H9 (cell line): ENCODE results near the gene KLC4. TPM values are rescaled to one million over a fixed set of nuclear protein-coding genes. Genes with fewer than 3 reads are reported as not detected.

Experiments used
- DNase-seq: peaks from one replicate; pipeline ENCODE4 v3.0.0-alpha.2; 2017
- H2AFZ ChIP-seq: one replicate; pipeline ENCODE4 v1.6.1; 2013; ENCODE audit warnings: mild to moderate bottlenecking, low read length, control low read depth, moderate library complexity
- H2AK5ac ChIP-seq: 2 replicates; pipeline ENCODE4 v1.6.1; 2013; ENCODE audit warnings: low read length, control low read depth, mixed read lengths; ENCODE audit not compliant: insufficient read length
- H2BK120ac ChIP-seq: one replicate; pipeline ENCODE4 v1.6.1; 2013; ENCODE audit warnings: low read depth, mild to moderate bottlenecking, low read length, control low read depth, inconsistent platforms; ENCODE audit not compliant: poor library complexity, severe bottlenecking
- H2BK12ac ChIP-seq: 2 replicates; pipeline ENCODE4 v1.6.1; 2013; ENCODE audit warnings: low read length, control low read depth, mixed read lengths, low read depth; ENCODE audit not compliant: insufficient read length
- H2BK15ac ChIP-seq: 2 replicates; pipeline ENCODE4 v1.6.1; 2013; ENCODE audit warnings: low read depth, low read length, control low read depth
- H2BK20ac ChIP-seq: one replicate; pipeline ENCODE4 v1.6.1; 2013; ENCODE audit warnings: low read depth, mild to moderate bottlenecking, low read length, control low read depth, inconsistent platforms; ENCODE audit not compliant: poor library complexity, severe bottlenecking
- H2BK5ac ChIP-seq: 2 replicates; pipeline ENCODE4 v1.6.1; 2013; ENCODE audit warnings: low read length, control low read depth, mixed read lengths; ENCODE audit not compliant: insufficient read length
- H3K14ac ChIP-seq: 2 replicates; pipeline ENCODE4 v1.6.1; 2013; ENCODE audit warnings: low read length, control low read depth; ENCODE audit not compliant: insufficient read depth
- H3K18ac ChIP-seq: 2 replicates; pipeline ENCODE4 v1.6.1; 2013; ENCODE audit warnings: low read depth, mild to moderate bottlenecking, mixed read lengths, low read length, control low read depth; ENCODE audit not compliant: insufficient read length
- H3K23ac ChIP-seq: 2 replicates; pipeline ENCODE4 v1.6.1; 2013; ENCODE audit warnings: low read length, control low read depth, mixed read lengths, low read depth; ENCODE audit not compliant: insufficient read length
- H3K23me2 ChIP-seq: 2 replicates; pipeline ENCODE4 v1.6.1; 2013; ENCODE audit warnings: low read depth, mild to moderate bottlenecking, mixed read lengths, low read length, control low read depth; ENCODE audit not compliant: insufficient read length, poor library complexity, severe bottlenecking
- H3K27ac ChIP-seq: 2 replicates; pipeline ENCODE4 v1.5.1; 2013; ENCODE audit warnings: low read length, control low read depth, mixed read lengths, low read depth; ENCODE audit not compliant: insufficient read length
- H3K27me3 ChIP-seq: 2 replicates; pipeline ENCODE4 v1.6.1; 2013; ENCODE audit warnings: low read length, control low read depth, inconsistent platforms; ENCODE audit not compliant: insufficient read depth
- H3K4ac ChIP-seq: 2 replicates; pipeline ENCODE4 v1.6.1; 2013; ENCODE audit warnings: low read depth, mild to moderate bottlenecking, control low read depth, inconsistent platforms, low read length, moderate library complexity
- H3K4me1 ChIP-seq: 2 replicates; pipeline ENCODE4 v1.6.1; 2013; ENCODE audit warnings: low read length, control low read depth, inconsistent platforms; ENCODE audit not compliant: insufficient read depth
- H3K4me2 ChIP-seq: 2 replicates; pipeline ENCODE4 v1.6.1; 2013; ENCODE audit warnings: low read length, control low read depth, mixed read lengths; ENCODE audit not compliant: insufficient read length, insufficient read depth
- H3K56ac ChIP-seq: 2 replicates; pipeline ENCODE4 v1.6.1; 2013; ENCODE audit warnings: low read depth, mild to moderate bottlenecking, mixed read lengths, low read length, control low read depth; ENCODE audit not compliant: insufficient read length
- H3K79me1 ChIP-seq: 2 replicates; pipeline ENCODE4 v1.6.1; 2013; ENCODE audit warnings: low read depth, mild to moderate bottlenecking, moderate library complexity, low read length, control low read depth, inconsistent platforms; ENCODE audit not compliant: insufficient read depth, poor library complexity, severe bottlenecking
- H3K79me2 ChIP-seq: 2 replicates; pipeline ENCODE4 v1.6.1; 2013; ENCODE audit warnings: low read length, control low read depth, inconsistent platforms; ENCODE audit not compliant: insufficient read depth
- H3K9ac ChIP-seq: 2 replicates; pipeline ENCODE4 v1.6.1; 2013; ENCODE audit warnings: low read length, control low read depth, mixed read lengths; ENCODE audit not compliant: insufficient read length; ENCODE audit errors: extremely low read depth
- H3K9me3 ChIP-seq: one replicate; pipeline ENCODE4 v1.6.1; 2013; ENCODE audit warnings: low read depth, low read length, inconsistent platforms; ENCODE audit not compliant: control insufficient read depth
- H3T11ph ChIP-seq: one replicate; pipeline ENCODE4 v1.6.1; 2013; ENCODE audit warnings: mild to moderate bottlenecking, low read length, control low read depth, inconsistent platforms
- H4K20me1 ChIP-seq: one replicate; pipeline ENCODE4 v1.6.1; 2013; ENCODE audit not compliant: control insufficient read depth, insufficient read length, insufficient read depth
- H4K5ac ChIP-seq: 2 replicates; pipeline ENCODE4 v1.6.1; 2013; ENCODE audit warnings: low read depth, mild to moderate bottlenecking, mixed read lengths, low read length, control low read depth; ENCODE audit not compliant: insufficient read length
- H4K8ac ChIP-seq: replicated peaks from 2 replicates; pipeline ENCODE4 v1.6.1; 2013; ENCODE audit warnings: low read length, control low read depth, mixed read lengths, low read depth; ENCODE audit not compliant: insufficient read length
- H4K91ac ChIP-seq: 2 replicates; pipeline ENCODE4 v1.6.1; 2013; ENCODE audit warnings: low read depth, mild to moderate bottlenecking, moderate library complexity, mixed read lengths, low read length, control low read depth; ENCODE audit not compliant: insufficient read length
- H3K27ac Mint-ChIP-seq, 3 experiments: 2 replicates in 2 of 3; 3 replicates in 1 of 3; pipeline ENCODE4 v1.8.0; 2020 to 2021; ENCODE audit warnings: mixed read lengths in 3 of 3, mild to moderate bottlenecking in 1 of 3, moderate library complexity in 1 of 3
- H3K27me3 Mint-ChIP-seq: 2 replicates; pipeline ENCODE4 v1.8.0; 2021; ENCODE audit warnings: low read depth, mild to moderate bottlenecking, moderate library complexity, mixed read lengths
- H3K36me3 Mint-ChIP-seq, 3 experiments: 2 replicates in 2 of 3; 3 replicates in 1 of 3; pipeline ENCODE4 v1.8.0; 2020 to 2021; ENCODE audit warnings: low read depth in 3 of 3, mixed read lengths in 3 of 3; ENCODE audit not compliant: insufficient read depth in 1 of 3
- H3K4me1 Mint-ChIP-seq, 2 experiments: 2 replicates each; pipeline ENCODE4 v1.8.0; 2020; ENCODE audit warnings: mixed read lengths in 2 of 2
- H3K4me3 Mint-ChIP-seq, 2 experiments: 2 replicates in 1 of 2; 3 replicates in 1 of 2; pipeline ENCODE4 v1.8.0; 2020 to 2021; ENCODE audit warnings: mild to moderate bottlenecking in 2 of 2, mixed read lengths in 2 of 2, moderate library complexity in 1 of 2
- H3K9me3 Mint-ChIP-seq, 2 experiments: 2 replicates in 1 of 2; 3 replicates in 1 of 2; pipeline ENCODE4 v1.8.0; 2020; ENCODE audit warnings: mild to moderate bottlenecking in 2 of 2, mixed read lengths in 2 of 2, moderate library complexity in 1 of 2
- CTCF ChIP-seq: fragments of 200-600 bp; sonication (generic); conservative IDR thresholded peaks from 3 replicates; pipeline ENCODE4 v1.8.0; 2021; ENCODE audit warnings: antibody characterized with exemption, mild to moderate bottlenecking
- total RNA-seq: library from RNA; stranded (reverse); gene quantifications from 2 replicates; pipeline ENCODE4 v1.2.1, GENCODE V29; 2021

KLC4 gene
- total RNA-seq, 1 experiment from 2014 or later, result 29.7 TPM

GRCh38 chr6:43092635-43093034, 33.2 kb downstream of the KLC4 start:
- TF ChIP-seq CTCF, result no peak
- peaks cover 0 to 1% (median 0%) of the 10 kb centered on the region in 3 experiments; a peak in 1 of 7 replicates for H3K36me3 Mint-ChIP-seq
- H3K4me1 Mint-ChIP-seq, result peaks cover 73 to 80% of the 10 kb centered on the region in 2 experiments
- Histone ChIP-seq H3K9me3 (no peaks in the 10 kb centered on the region), H3K4me1 (peaks cover 26% of the 10 kb centered on the region), H2AFZ (no peak overlapping the region), H3K4me2 (no peak overlapping the region), H4K8ac (no peak overlapping the region), H3K27me3 (no peaks in the 10 kb centered on the region), H3K79me2 (peaks cover 16% of the 10 kb centered on the region; the same call in 1 of the 2 replicates), H3K4ac (no peak overlapping the region), H3K18ac (no peak overlapping the region), H2BK120ac (no peak overlapping the region), H3K79me1 (no peaks in the 10 kb centered on the region), H3K56ac (no peak overlapping the region), H4K5ac (no peak overlapping the region), H3K14ac (no peak overlapping the region), H2BK5ac (no peak overlapping the region), H4K91ac (no peak overlapping the region), H2BK15ac (no peak overlapping the region), H2BK20ac (no peak overlapping the region), H2BK12ac (no peak overlapping the region), H2AK5ac (no peak overlapping the region), H3K27ac (no peak overlapping the region), H3K23me2 (peaks cover 3% of the 10 kb centered on the region), H3T11ph (no peak overlapping the region), H4K20me1 (no peaks in the 10 kb centered on the region), H3K9ac (no peak overlapping the region), H3K23ac (no peak overlapping the region)
- peak overlapping the region in 2 of 3 experiments; percentile 7 to 41; a peak in 1 of 7 replicates for H3K27ac Mint-ChIP-seq
- no peak overlapping the region for H3K4me3 Mint-ChIP-seq
- no peaks in the 10 kb centered on the region for H3K27me3 Mint-ChIP-seq
- DNase-seq, result no peak
- H3K9me3 Mint-ChIP-seq, result no peaks in the 10 kb centered on the region
